Keratinocyte (primary cell): ENCODE results near the gene HBA1.

Experiments
- EZH2 ChIP-seq: IDR thresholded peaks from one replicate; pipeline ENCODE4 v1.6.1; 2012; ENCODE audit warnings: inconsistent platforms, mild to moderate bottlenecking, low read length, moderate library complexity
- TF ChIP-seq, protein P1 (sequence below), 3 experiments: IDR thresholded peaks in 1 of 3; conservative IDR thresholded peaks in 1 of 3; optimal IDR thresholded peaks in 1 of 3; 2 replicates in 2 of 3; 3 replicates in 1 of 3; pipeline versions ENCODE3 to v1.5.1; 2011; ENCODE audit warnings: low read length in 3 of 3, mild to moderate bottlenecking in 3 of 3, moderate library complexity in 2 of 3, control low read depth in 1 of 3, inconsistent platforms in 1 of 3; ENCODE audit not compliant: insufficient read depth in 2 of 3; ENCODE audit errors: extremely low read depth in 1 of 3

DNA sequence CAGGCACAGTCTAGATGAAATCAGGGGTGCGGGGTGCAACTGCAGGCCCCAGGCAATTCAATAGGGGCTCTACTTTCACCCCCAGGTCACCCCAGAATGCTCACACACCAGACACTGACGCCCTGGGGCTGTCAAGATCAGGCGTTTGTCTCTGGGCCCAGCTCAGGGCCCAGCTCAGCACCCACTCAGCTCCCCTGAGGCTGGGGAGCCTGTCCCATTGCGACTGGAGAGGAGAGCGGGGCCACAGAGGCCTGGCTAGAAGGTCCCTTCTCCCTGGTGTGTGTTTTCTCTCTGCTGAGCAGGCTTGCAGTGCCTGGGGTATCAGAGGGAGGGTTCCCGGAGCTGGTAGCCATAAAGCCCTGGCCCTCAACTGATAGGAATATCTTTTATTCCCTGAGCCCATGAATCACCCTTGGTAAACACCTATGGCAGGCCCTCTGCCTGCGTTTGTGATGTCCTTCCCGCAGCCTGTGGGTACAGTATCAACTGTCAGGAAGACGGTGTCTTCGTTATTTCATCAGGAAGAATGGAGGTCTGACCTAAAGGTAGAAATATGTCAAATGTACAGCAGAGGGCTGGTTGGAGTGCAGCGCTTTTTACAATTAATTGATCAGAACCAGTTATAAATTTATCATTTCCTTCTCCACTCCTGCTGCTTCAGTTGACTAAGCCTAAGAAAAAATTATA lies 1.6 kb downstream of the HBA1 start:
- TF ChIP-seq, protein P1, sequence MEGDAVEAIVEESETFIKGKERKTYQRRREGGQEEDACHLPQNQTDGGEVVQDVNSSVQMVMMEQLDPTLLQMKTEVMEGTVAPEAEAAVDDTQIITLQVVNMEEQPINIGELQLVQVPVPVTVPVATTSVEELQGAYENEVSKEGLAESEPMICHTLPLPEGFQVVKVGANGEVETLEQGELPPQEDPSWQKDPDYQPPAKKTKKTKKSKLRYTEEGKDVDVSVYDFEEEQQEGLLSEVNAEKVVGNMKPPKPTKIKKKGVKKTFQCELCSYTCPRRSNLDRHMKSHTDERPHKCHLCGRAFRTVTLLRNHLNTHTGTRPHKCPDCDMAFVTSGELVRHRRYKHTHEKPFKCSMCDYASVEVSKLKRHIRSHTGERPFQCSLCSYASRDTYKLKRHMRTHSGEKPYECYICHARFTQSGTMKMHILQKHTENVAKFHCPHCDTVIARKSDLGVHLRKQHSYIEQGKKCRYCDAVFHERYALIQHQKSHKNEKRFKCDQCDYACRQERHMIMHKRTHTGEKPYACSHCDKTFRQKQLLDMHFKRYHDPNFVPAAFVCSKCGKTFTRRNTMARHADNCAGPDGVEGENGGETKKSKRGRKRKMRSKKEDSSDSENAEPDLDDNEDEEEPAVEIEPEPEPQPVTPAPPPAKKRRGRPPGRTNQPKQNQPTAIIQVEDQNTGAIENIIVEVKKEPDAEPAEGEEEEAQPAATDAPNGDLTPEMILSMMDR (optimal IDR thresholded peaks at IDR 0.05 in 1 of 3, IDR thresholded peaks at IDR 0.05 in 1 of 3, conservative IDR thresholded peaks at IDR 0.05 in 1 of 3; ENCODE audit: extremely low read depth in 1 of 3, insufficient read depth in 2 of 3, low read length in 3 of 3), result no peak
- TF ChIP-seq EZH2, result no peak
